Right lobe of liver (tissue), 6 donors: Measurements from ENCODE around the gene CD274. TPM values are rescaled to one million over a fixed set of nuclear protein-coding genes. Genes with fewer than 3 reads are reported as not detected.
A peak's percentile ranks its signal among the peaks of the same experiment; 100 is the strongest.

Source experiments
- ATAC-seq, 4 donors: fragments of 200-7000 bp; cut with Tn5 transposase; one replicate each; pipeline ENCODE4 v1.9.1; 2020; ENCODE audit warnings: mild to moderate bottlenecking in 4 of 4, moderate library complexity in 4 of 4
- DNase-seq, 3 donors: peaks; one replicate each; pipeline ENCODE4 v3.0.0-alpha.2; 2020
- H3K27ac ChIP-seq, 3 donors: fragments of 200-600 bp; one replicate each; pipeline ENCODE4 v1.8.0; 2022
- H3K27me3 ChIP-seq, 2 donors: fragments of 200-600 bp; one replicate each; pipeline ENCODE4 v1.8.0; 2022
- H3K36me3 ChIP-seq, 4 donors: fragments of 200-600 bp; sonication (generic) in 1 of 4; one replicate each; pipeline versions ENCODE4 v1.5.1 to v1.8.0; 2017 to 2022; ENCODE audit warnings: control low read depth in 1 of 4
- H3K4me1 ChIP-seq, 4 donors: fragments of 200-600 bp; sonication (generic) in 1 of 4; one replicate each; pipeline versions ENCODE4 v1.5.1 to v1.8.0; 2017 to 2022; ENCODE audit warnings: control low read depth in 1 of 4
- H3K4me3 ChIP-seq, 3 donors: fragments of 200-600 bp; one replicate each; pipeline ENCODE4 v1.8.0; 2022
- H3K9me3 ChIP-seq, 4 donors: fragments of 200-600 bp; sonication (generic) in 1 of 4; one replicate each; pipeline versions ENCODE4 v1.5.1 to v1.8.0; 2017 to 2022; ENCODE audit warnings: control low read depth in 1 of 4
- CTCF ChIP-seq, 4 donors: fragments of 200-600 bp in 3 of 4; fragments of 450-650 bp in 1 of 4; IDR thresholded peaks; one replicate each; pipeline versions ENCODE4 v1.5.1 to v1.8.0; 2016 to 2022; ENCODE audit warnings: antibody characterized with exemption in 4 of 4, mild to moderate bottlenecking in 2 of 4
- POLR2A ChIP-seq: fragments of 450-650 bp; IDR thresholded peaks from one replicate; pipeline ENCODE4 v1.6.1; 2017; ENCODE audit warnings: antibody characterized with exemption, mild to moderate bottlenecking
- WGBS: methylation state at CpG from one replicate; pipeline ENCODE4 v1.1.6; 2018; ENCODE audit warnings: low coverage, low lambda C conversion rate; ENCODE audit not compliant: insufficient coverage; ENCODE audit errors: missing lambda C conversion rate; 5-methylcytosine and 5-hydroxymethylcytosine counted together
- intact Hi-C, 2 donors: fragments of 100-400 bp; cut with DNase I; formaldehyde crosslinking; loops; one replicate each; pipeline versions ENCODE4 v1.11.2 to v1.14.1; 2022
- total RNA-seq, 6 experiments: library from RNA; depleted of rRNA in 2 of 6; stranded (reverse); fragments of >200 nt in 2 of 6; fragmentation: NEBNext Ultra II Directional in 3 of 6; extraction: Animal tissue kit (Norgen Biotek cat#: 25700) in 3 of 6; gene quantifications; one replicate each; pipeline versions ENCODE4 v1.1.0 to v1.2.4, GENCODE V29; 2016 to 2023
- donor health status: DM: no; HTN: yes; CAD: no.
- donor health status: DM: no; HTN: no; CAD: no.
- donor health status: DM: no; HTN: no; CAD: no.
- donor health status: DM: no; HTN: yes; CAD: no.
- donor health status: DM: no; HTN: yes; CAD: no.

Gene CD274
- total RNA-seq, 6 experiments from 2014 or later = 0.87 to 3.7 (median 1.5) TPM

DNA sequence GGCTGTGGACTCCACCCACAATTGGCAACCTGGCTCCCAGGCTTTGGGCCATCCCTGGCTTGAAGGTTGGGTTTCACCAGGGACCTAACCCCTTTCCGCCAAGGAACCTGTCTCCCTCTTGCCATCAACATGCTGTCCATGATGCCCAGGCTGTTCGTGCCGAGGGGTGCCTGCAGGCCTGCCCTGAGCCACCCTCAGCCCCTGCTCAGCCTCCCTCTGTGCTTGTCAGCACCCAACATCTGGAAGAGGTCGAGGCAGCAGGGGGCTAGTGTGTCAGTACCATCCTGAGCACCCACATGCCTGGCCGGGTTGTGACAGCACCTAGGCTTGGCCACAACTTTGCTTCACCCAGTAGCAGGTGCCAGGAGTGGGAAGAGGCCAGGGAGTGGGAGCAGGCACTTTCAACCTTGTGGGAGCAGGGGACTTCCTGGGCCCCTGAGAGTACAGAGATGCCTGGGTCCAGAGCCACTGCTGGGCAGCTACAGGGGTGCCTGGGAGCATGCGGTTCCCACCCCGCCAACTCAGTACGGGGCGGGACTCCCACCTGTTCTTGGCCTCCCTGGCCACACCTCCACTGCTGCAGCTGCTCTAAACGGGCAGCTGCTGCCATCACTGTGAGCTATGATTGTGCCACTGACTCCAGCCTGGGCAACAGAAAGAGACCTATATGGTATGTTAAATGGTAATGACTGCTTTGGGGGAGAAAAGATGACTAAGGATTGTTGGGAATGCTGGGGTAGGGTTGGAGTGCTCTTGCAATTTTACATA lies 66.3 kb downstream of the CD274 start:
- ATAC-seq (peak in 1 of 4 donors; percentile 45), DNase-seq (no peak)
- no peaks in the 10 kb centered on the region for H3K27me3 ChIP-seq
- H3K4me1 ChIP-seq = no peaks in the 10 kb centered on the region
- TF ChIP-seq CTCF (IDR thresholded peaks at IDR 0.05) (no peak), POLR2A (no peak)
- no peak overlapping the region for H3K4me3 ChIP-seq
- H3K27ac ChIP-seq = no peak overlapping the region
- H3K9me3 ChIP-seq = peaks cover 0 to 3% (median 0%) of the 10 kb centered on the region in 4 donors
- 80% methylated on average over 1 of the region's 10 CpGs for WGBS
- H3K36me3 ChIP-seq = no peaks in the 10 kb centered on the region
- intact Hi-C loops = no loop called here

- DNase-seq = no peak
- H3K4me3 ChIP-seq = no peak overlapping the region
- intact Hi-C loops = no loop called here
- WGBS = 57% methylated on average over 1 of the region's 2 CpGs
- TF ChIP-seq CTCF (IDR thresholded peaks at IDR 0.05) (no peak), POLR2A (no peak)
- no peak overlapping the region for H3K27ac ChIP-seq
- H3K36me3 ChIP-seq = no peaks in the 10 kb centered on the region
- ATAC-seq = peak in 1 of 4 donors; percentile 10
- peaks cover 0 to 3% (median 0%) of the 10 kb centered on the region in 4 donors for H3K9me3 ChIP-seq
- H3K4me1 ChIP-seq = no peaks in the 10 kb centered on the region
- no peaks in the 10 kb centered on the region for H3K27me3 ChIP-seq
Measured at GRCh38 chr9:5518171-5518936, 68.0 kb downstream of the CD274 start.

- ATAC-seq (no peak), DNase-seq (no peak)
- no peak overlapping the region for H3K27ac ChIP-seq
- TF ChIP-seq POLR2A (no peak), CTCF (IDR thresholded peaks at IDR 0.05) (no peak)
- peaks cover 0 to 3% (median 0%) of the 10 kb centered on the region in 4 donors for H3K9me3 ChIP-seq
- intact Hi-C loops = no loop called here
- H3K4me1 ChIP-seq = no peaks in the 10 kb centered on the region
- no peak overlapping the region for H3K4me3 ChIP-seq
- no peaks in the 10 kb centered on the region for H3K27me3 ChIP-seq
- WGBS = 50% methylated on average over 2 of the region's 2 CpGs
- no peaks in the 10 kb centered on the region for H3K36me3 ChIP-seq
Measured at GRCh38 chr9:5518937-5519319, 68.6 kb downstream of the CD274 start.

Other genes with a start within 250 kb of the CD274 start
- not detected for gene INSL4, start 219.1 kb upstream of the CD274 start, total RNA-seq
- gene RLN2, start 145.8 kb upstream of the CD274 start, total RNA-seq = not detected
- not detected for gene RLN1, start 110.7 kb upstream of the CD274 start, total RNA-seq
- 10 to 100 TPM in 4 of 6 experiments, 1 to 10 TPM in 2; 7.3 to 14.4 (median 11.4) TPM for gene PLGRKT, start 12.6 kb upstream of the CD274 start, total RNA-seq
- gene PDCD1LG2, start 60.0 kb downstream of the CD274 start, total RNA-seq = 1 to 10 TPM in 4 of 6 experiments, under 1 TPM in 2; 0.49 to 2.4 (median 1.1) TPM
- 10 to 100 TPM in 5 of 6 experiments, 1 to 10 TPM in 1; 9.7 to 18.4 (median 10.5) TPM for gene RIC1, start 178.6 kb downstream of the CD274 start, total RNA-seq